ENCODE data around the gene AATF.

DNA sequence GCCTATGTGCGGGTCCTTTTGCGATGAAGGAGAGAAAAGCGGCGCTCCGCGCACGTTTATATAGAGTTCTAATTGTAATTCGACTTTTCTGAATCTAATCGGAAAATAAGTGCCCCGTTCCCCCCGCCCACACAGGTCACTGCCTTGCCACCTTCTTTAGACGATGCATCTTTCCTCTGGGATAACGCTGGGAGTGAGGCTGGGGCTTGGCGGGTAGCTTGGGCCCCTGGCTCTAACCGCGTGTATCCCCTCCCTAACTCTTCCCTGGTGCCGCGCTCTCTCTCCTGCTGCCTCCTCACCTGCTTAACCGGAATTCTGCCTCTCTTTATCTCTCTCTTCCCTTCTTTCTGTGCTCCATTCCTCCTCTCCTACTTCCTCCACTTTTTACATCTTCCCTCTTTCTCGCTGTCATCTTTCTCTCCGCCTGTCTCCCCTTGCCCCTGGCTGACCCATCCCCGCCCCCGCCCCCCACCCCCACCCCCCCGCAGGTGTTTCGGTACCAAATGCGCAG lies 8.9 kb upstream of the AATF start:
- TF ChIP-seq SUZ12 (IDR thresholded peaks at IDR 0.05) (no peak), SP1 (IDR thresholded peaks at IDR 0.05) (no peak), ELF4 (IDR thresholded peaks at IDR 0.05) (no peak), FOXA1 (IDR thresholded peaks at IDR 0.05) (no peak), LEF1 (IDR thresholded peaks at IDR 0.05; ENCODE audit: borderline replicate concordance) (no peak), FOXK2 (IDR thresholded peaks at IDR 0.05) (no peak), FOXM1 (IDR thresholded peaks at IDR 0.05; ENCODE audit: borderline replicate concordance) (no peak), TARDBP (IDR thresholded peaks at IDR 0.05) (no peak), HDGF (IDR thresholded peaks at IDR 0.05; ENCODE audit: borderline replicate concordance) (no peak), ZNF384 (IDR thresholded peaks at IDR 0.05) (no peak)
